Esophagus (tissue), 2 donors: Measurements from ENCODE around the gene TMEM120A. TPM values are rescaled to one million over a fixed set of nuclear protein-coding genes. Genes with fewer than 3 reads are reported as not detected.

Experiments used
- H3K27ac ChIP-seq, 2 donors: one replicate each; pipeline ENCODE4 v1.5.1; 2013; ENCODE audit warnings: low read depth in 2 of 2, mild to moderate bottlenecking in 2 of 2, inconsistent platforms in 1 of 2, low read length in 1 of 2, moderate library complexity in 1 of 2
- H3K27me3 ChIP-seq, 2 donors: one replicate each; pipeline ENCODE4 v1.6.1; 2013; ENCODE audit warnings: low read length in 2 of 2, control low read depth in 1 of 2, mild to moderate bottlenecking in 1 of 2; ENCODE audit not compliant: insufficient read depth in 2 of 2, control insufficient read depth in 1 of 2
- H3K36me3 ChIP-seq, 2 donors: one replicate each; pipeline ENCODE4 v1.6.1; 2013; ENCODE audit warnings: low read length in 1 of 2; ENCODE audit not compliant: control insufficient read depth in 2 of 2, insufficient read depth in 2 of 2
- H3K4me1 ChIP-seq, 2 donors: one replicate each; pipeline ENCODE4 v1.6.1; 2013; ENCODE audit warnings: low read length in 1 of 2; ENCODE audit not compliant: control insufficient read depth in 2 of 2, insufficient read depth in 2 of 2
- H3K4me3 ChIP-seq, 2 donors: one replicate each; pipeline ENCODE4 v1.5.1; 2013; ENCODE audit warnings: low read length in 2 of 2, mild to moderate bottlenecking in 2 of 2, low read depth in 1 of 2, moderate library complexity in 1 of 2
- H3K9me3 ChIP-seq, 2 donors: one replicate each; pipeline ENCODE4 v1.6.1; 2013; ENCODE audit warnings: mild to moderate bottlenecking in 2 of 2, low read depth in 1 of 2, low read length in 1 of 2, moderate library complexity in 1 of 2; ENCODE audit not compliant: control insufficient read depth in 2 of 2, insufficient read depth in 1 of 2
- WGBS, 2 donors: extraction: QIAGEN DNeasy Blood & Tissue Kit; methylation state at CpG; one replicate each; pipeline ENCODE4 v1.1.7; 2013; 5-methylcytosine and 5-hydroxymethylcytosine counted together
- polyA plus RNA-seq, 2 donors: library from polyadenylated mRNA; stranded (reverse); fragments of 200-250 nt; gene quantifications; one replicate each; pipeline ENCODE4 v1.2.3, GENCODE V29; 2013
- donor health status: healthy with polysubstance abuse.
- donor health status: Bipolar disorder and iron deficiency.

TMEM120A gene
- polyA plus RNA-seq, 2 donors = 43.8 to 51.0 TPM

- H3K36me3 ChIP-seq = no peaks in the 10 kb centered on the region
- H3K9me3 ChIP-seq = no peaks in the 10 kb centered on the region
- H3K4me1 ChIP-seq = peaks cover 2 to 17% of the 10 kb centered on the region in 2 donors
- H3K27ac ChIP-seq = no peak overlapping the region
- H3K4me3 ChIP-seq = no peak overlapping the region
- H3K27me3 ChIP-seq = no peaks in the 10 kb centered on the region
- WGBS, 2 donors = 80% methylated on average over 15 of the region's 15 CpGs
Observed at GRCh38 chr7:75937958-75938786, 56.2 kb downstream of the TMEM120A start.

Other genes starting within 250 kb of the TMEM120A start
- gene CCL26, start 222.4 kb downstream of the TMEM120A start, polyA plus RNA-seq = under 1 TPM; 0.71 to 0.73 TPM
- gene CCL24, start 180.8 kb downstream of the TMEM120A start, polyA plus RNA-seq = under 1 TPM in 1 of 2 donors, not detected in 1; 0.68 TPM
- 10 to 100 TPM; 32.9 to 36.0 TPM for gene RHBDD2, start 115.6 kb downstream of the TMEM120A start, polyA plus RNA-seq
- gene POR, start 79.4 kb downstream of the TMEM120A start, polyA plus RNA-seq = 100 to 1,000 TPM in 1 of 2 donors, 10 to 100 TPM in 1; 94.5 to 102 TPM
- 10 to 100 TPM; 38.5 to 60.5 TPM for gene STYXL1, start 53.4 kb upstream of the TMEM120A start, polyA plus RNA-seq
- 100 to 1,000 TPM in 1 of 2 donors, 10 to 100 TPM in 1; 39.3 to 144 TPM for gene MDH2, start 53.5 kb upstream of the TMEM120A start, polyA plus RNA-seq
- gene SRRM3, start 207.3 kb upstream of the TMEM120A start, polyA plus RNA-seq = 10 to 100 TPM; 10.4 to 23.6 TPM